HG02870 (cell line): Measurements from ENCODE around the gene OTOA.
"Not testable (repeated sequence)": the region's sequence is repeated elsewhere in the genome, so short reads cannot be mapped to it uniquely, and the experiment has no call there.

ENCODE experiments used
- ATAC-seq: cut with Tn5 transposase; IDR thresholded peaks from one replicate; pipeline ENCODE4 v1.9.1; 2021; ENCODE audit warnings: mild to moderate bottlenecking, moderate library complexity; ENCODE audit not compliant: unreplicated experiment

OTOA gene

GRCh38 chr16:21801538-21802374 is 138.0 kb downstream of the OTOA start:
- not testable (repeated sequence) for ATAC-seq

GRCh38 chr16:21802375-21802663 is 138.6 kb downstream of the OTOA start:
- ATAC-seq: not testable (repeated sequence)
